ENCODE data around the gene PLXNC1. TPM values are rescaled to one million over a fixed set of nuclear protein-coding genes. Genes with fewer than 3 reads are reported as not detected.
A peak's percentile ranks its signal among the peaks of the same experiment; 100 is the strongest.

PLXNC1 gene
- total RNA-seq, 6 experiments from 2014 or later: 0.18 to 0.40 (median 0.22) TPM

DNA sequence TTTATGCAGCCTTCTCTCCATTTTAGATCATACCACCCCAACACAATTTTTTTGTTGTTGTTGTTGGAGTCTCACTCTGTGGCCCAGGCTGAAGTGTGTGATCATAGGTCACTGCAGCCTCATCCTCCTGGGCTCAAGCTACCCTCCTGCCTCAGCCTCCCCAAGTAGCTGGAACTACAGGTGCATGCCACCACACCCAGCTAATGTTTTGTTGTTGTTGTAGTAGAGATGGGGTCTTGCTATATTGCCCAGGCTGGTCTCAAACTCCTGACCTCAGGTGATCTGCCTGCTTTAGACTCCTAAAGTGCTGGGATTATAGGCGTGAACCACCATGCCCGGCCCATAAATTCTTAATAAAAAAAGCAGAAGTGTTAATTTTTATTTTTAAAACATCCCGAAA is 111.6 kb downstream of the PLXNC1 start:
- no peak for DNase-seq
- Mint-ChIP-seq H3K9me3 (no peaks in the 10 kb centered on the region), H3K27me3 (ENCODE audit: insufficient read depth) (peaks cover 5% of the 10 kb centered on the region; the same call in 1 of the 2 replicates), H3K36me3 (ENCODE audit: low read depth) (no peaks in the 10 kb centered on the region), H3K4me1 (ENCODE audit: low read depth) (peaks cover 25% of the 10 kb centered on the region), H3K27ac (no peak overlapping the region), H3K4me3 (no peak overlapping the region)
- TF ChIP-seq, protein P1, sequence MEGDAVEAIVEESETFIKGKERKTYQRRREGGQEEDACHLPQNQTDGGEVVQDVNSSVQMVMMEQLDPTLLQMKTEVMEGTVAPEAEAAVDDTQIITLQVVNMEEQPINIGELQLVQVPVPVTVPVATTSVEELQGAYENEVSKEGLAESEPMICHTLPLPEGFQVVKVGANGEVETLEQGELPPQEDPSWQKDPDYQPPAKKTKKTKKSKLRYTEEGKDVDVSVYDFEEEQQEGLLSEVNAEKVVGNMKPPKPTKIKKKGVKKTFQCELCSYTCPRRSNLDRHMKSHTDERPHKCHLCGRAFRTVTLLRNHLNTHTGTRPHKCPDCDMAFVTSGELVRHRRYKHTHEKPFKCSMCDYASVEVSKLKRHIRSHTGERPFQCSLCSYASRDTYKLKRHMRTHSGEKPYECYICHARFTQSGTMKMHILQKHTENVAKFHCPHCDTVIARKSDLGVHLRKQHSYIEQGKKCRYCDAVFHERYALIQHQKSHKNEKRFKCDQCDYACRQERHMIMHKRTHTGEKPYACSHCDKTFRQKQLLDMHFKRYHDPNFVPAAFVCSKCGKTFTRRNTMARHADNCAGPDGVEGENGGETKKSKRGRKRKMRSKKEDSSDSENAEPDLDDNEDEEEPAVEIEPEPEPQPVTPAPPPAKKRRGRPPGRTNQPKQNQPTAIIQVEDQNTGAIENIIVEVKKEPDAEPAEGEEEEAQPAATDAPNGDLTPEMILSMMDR (IDR thresholded peaks at IDR 0.05): no peak

DNA sequence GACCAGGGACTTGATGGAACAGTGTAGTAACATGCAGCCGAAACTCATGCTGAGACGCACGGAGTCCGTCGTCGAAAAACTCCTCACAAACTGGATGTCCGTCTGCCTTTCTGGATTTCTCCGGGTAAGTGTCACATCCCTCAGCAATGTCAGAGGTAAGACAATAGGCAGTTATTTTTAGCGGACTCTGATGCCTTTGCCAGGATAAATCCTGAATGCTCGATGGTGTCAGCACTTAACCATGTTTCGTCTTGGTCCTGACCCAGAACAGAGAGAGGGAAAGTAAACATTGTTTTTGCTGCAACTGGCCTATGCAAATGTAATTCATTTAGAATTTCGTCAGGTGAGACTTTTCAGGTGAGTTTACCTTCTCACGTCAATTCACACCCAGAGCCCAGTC is 112.3 kb downstream of the PLXNC1 start:
- Mint-ChIP-seq H3K9me3 (no peaks in the 10 kb centered on the region), H3K4me3 (no peak overlapping the region), H3K27ac (no peak overlapping the region), H3K4me1 (ENCODE audit: low read depth) (peaks cover 32% of the 10 kb centered on the region), H3K36me3 (ENCODE audit: low read depth) (no peaks in the 10 kb centered on the region), H3K27me3 (ENCODE audit: insufficient read depth) (peaks cover 5% of the 10 kb centered on the region; the same call in 1 of the 2 replicates)
- no peak for DNase-seq
- TF ChIP-seq, protein P1 (IDR thresholded peaks at IDR 0.05): no peak

DNA sequence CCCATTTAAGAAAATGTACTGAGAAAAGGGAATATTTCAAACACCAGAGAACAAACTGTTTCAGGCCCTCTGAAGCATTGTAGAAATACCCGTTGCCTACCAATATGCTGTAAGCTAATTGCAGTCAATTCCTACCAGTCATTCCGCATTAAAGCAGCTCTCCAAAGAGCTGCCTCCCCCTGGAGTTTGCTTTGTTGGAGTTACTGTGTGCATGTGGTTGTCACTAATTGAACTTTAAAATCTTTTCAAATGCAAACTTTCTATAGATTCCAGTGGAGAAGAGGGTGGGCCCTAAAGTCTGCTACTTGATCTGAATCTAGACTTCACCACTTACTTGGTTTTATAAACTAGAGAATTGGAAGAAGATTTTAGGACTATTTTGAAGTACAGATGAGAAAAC is 112.7 kb downstream of the PLXNC1 start:
- H3K9me3 Mint-ChIP-seq: no peaks in the 10 kb centered on the region
- DNase-seq: no peak
- H3K27ac Mint-ChIP-seq: no peak overlapping the region
- peaks cover 36% of the 10 kb centered on the region for H3K4me1 Mint-ChIP-seq (ENCODE audit: low read depth)
- TF ChIP-seq, protein P1 (IDR thresholded peaks at IDR 0.05): no peak
- peaks cover 5% of the 10 kb centered on the region; the same call in 1 of the 2 replicates for H3K27me3 Mint-ChIP-seq (ENCODE audit: insufficient read depth)
- no peaks in the 10 kb centered on the region for H3K36me3 Mint-ChIP-seq (ENCODE audit: low read depth)
- no peak overlapping the region for H3K4me3 Mint-ChIP-seq

DNA sequence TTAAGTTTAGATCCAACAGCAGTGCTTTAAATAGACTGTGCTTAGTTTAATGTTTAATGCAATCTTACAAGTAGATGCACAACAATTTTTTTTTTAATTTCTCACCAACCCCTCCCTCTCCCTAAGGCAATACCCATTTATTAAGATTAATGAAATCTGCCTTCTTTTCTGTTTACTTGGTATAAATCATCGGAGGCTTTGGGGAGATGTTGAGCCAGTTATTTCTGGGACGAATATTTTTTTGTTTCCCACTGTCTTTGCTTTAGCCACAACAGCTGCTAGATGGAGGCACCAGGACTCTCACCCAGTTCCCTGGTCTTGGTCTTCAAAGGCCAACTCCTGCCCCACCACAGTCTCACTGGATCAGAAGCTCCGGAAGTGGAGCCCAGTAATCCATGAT is 113.4 kb downstream of the PLXNC1 start:
- peaks cover 43% of the 10 kb centered on the region for H3K4me1 Mint-ChIP-seq (ENCODE audit: low read depth)
- no peaks in the 10 kb centered on the region for H3K36me3 Mint-ChIP-seq (ENCODE audit: low read depth)
- H3K27me3 Mint-ChIP-seq (ENCODE audit: insufficient read depth): peaks cover 5% of the 10 kb centered on the region
- peak overlapping the region; percentile 89 for H3K27ac Mint-ChIP-seq
- TF ChIP-seq, protein P1 (IDR thresholded peaks at IDR 0.05): no peak
- DNase-seq: no peak
- no peaks in the 10 kb centered on the region for H3K9me3 Mint-ChIP-seq
- H3K4me3 Mint-ChIP-seq: peak overlapping the region; percentile 93

DNA sequence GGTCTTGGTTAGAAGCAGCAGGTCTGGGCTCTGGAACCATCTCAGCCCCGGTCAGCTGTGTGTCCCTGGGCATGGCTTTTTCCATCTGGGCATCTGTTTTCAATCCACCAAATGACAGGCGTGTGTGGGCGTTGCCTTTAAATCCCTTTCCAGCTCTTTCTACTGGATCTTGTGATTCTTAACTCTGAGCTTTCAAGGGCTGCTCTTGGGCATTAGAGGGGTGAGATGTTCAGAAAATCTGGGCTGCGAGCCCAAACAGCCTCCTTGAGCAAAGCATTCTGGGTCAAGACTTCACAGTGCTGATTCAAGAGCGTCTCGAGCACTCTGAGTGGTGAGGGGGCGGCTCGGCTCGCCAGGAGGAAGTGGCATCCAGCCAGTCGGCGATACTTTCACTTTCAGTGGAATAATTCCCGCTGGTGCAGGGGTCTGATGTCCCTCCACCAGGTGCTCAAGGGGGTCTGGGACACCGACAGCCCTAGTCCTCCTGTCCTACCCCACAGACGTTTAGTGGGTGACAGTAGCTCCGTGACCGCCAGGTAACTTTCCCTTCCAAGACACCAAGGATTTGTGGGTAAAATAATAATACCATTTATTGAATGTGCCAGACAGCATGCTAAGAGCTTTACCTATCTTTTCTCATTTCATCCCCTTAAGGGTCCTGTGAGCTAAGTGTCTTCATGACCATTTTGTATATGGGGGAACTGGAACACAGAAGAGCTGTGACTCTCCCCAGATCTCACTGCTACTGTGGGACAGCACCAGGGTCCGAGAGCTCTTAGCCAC is 114.0 kb downstream of the PLXNC1 start:
- Mint-ChIP-seq H3K9me3 (no peaks in the 10 kb centered on the region), H3K4me3 (peak overlapping the region; percentile 93), H3K27me3 (ENCODE audit: insufficient read depth) (no peaks in the 10 kb centered on the region; the same call in none of the 2 replicates), H3K36me3 (ENCODE audit: low read depth) (no peaks in the 10 kb centered on the region), H3K4me1 (ENCODE audit: low read depth) (peaks cover 49% of the 10 kb centered on the region), H3K27ac (peak overlapping the region; percentile 89)
- peak; percentile 91 for DNase-seq
- TF ChIP-seq, protein P1 (IDR thresholded peaks at IDR 0.05): no peak
